Retinal pigment epithelial cell (primary cell): ENCODE data around the gene TUBGCP2.

Experiments used
- DNase-seq: peaks from one replicate; pipeline ENCODE4 v3.0.0-alpha.2; 2010; ENCODE audit warnings: low read depth
- H3K4me3 ChIP-seq: 2 replicates; pipeline ENCODE4 v1.5.1; 2011; ENCODE audit warnings: mild to moderate bottlenecking, low read length, control low read depth, moderate library complexity
- CTCF ChIP-seq: conservative IDR thresholded peaks from 2 replicates; pipeline ENCODE4 v1.5.1; 2011; ENCODE audit warnings: low read depth, low read length, control low read depth, inconsistent platforms

Gene TUBGCP2

GRCh38 chr10:133249975-133250754 lies 58.5 kb downstream of the TUBGCP2 start:
- DNase-seq, result no peak
- no peak overlapping the region for H3K4me3 ChIP-seq
- no peak for TF ChIP-seq CTCF

DNA sequence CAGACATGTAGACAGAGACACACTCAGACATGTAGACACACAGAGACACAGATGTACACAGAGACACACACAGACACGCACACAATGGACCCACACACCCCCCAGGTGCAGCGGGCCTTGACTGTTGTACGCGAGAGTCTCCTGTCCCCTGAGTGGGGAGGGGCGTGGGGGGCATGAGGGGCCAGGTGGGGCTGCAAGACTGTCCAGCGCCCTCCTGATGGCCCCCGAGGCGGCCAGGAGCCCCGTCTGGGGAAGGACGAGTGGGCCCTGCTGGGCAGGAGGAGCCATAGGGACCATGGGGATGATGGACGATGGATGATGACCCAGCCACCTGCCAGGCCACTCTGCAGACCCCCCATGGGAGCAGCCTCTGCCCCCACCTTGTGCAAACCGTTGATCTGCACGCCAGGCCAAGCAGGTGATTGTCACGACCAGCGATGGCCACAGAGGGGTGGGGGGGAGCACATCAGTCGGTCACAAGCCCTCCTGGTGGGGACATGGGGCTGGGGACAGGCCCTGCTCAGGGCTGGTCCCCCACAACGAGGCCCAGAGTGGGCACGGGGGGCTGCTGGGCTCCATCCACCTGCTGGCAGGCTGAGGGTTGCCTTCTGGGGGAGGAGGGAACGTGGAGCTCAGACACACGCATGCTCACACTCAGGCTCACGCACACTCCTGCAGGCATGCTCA lies 59.4 kb downstream of the TUBGCP2 start:
- no peak for DNase-seq
- no peak overlapping the region for H3K4me3 ChIP-seq
- no peak for TF ChIP-seq CTCF

GRCh38 chr10:133248334-133248715 lies 60.3 kb downstream of the TUBGCP2 start:
- no peak for TF ChIP-seq CTCF
- no peak overlapping the region for H3K4me3 ChIP-seq
- no peak for DNase-seq

DNA sequence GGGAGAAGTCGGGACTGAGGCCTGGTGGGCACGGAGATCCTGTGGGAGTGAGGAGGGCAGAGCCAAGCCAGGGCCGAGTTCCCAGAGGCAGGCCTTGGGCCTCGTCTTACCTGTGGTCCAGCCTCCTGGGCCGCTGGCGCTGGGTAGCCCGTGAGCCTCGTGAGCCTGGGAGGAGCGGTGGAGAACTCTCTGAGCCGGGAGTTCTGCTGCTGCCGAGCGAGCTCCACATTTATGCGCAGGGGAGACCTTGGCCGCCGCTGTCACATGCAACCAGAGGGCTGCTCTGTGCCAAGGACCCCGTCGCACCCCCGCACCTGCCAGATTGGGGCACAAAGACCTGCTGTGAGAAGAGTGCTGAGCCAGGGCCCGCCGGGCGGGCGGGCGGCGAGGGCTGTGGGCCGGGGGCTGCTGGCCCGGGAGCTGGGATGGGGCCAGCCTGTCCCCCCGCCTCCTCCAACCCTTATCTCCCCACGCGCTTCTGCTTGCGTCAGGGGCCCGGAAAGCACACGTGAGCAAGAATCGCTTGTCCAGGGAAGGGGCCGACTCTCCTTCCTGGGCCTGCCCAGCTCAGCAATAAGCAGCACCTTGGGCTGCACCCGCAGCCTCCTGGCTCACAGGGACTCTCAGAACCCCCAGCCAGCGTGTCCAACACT lies 60.9 kb downstream of the TUBGCP2 start:
- TF ChIP-seq CTCF, result no peak
- no peak overlapping the region for H3K4me3 ChIP-seq
- DNase-seq, result no peak

DNA sequence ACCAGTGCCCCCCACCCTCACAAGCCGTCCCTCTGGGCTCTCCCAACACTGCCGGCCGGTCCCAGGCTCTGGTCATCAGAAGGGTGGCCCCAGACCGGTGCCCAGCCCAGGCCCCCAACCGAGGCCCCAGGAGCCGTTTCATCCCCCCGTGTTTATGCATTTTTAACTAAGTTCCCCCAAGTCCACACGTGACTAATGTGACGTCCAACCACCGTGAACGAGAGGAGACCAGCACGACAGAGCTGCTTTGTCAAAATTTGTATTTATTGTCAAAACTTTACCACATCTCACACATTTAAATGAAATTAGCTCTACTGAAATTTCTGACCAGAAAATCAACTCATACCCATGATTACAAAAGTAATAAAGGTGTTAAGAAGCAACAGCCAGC lies 62.4 kb downstream of the TUBGCP2 start:
- TF ChIP-seq CTCF, result no peak
- H3K4me3 ChIP-seq, result no peak overlapping the region
- DNase-seq, result no peak

DNA sequence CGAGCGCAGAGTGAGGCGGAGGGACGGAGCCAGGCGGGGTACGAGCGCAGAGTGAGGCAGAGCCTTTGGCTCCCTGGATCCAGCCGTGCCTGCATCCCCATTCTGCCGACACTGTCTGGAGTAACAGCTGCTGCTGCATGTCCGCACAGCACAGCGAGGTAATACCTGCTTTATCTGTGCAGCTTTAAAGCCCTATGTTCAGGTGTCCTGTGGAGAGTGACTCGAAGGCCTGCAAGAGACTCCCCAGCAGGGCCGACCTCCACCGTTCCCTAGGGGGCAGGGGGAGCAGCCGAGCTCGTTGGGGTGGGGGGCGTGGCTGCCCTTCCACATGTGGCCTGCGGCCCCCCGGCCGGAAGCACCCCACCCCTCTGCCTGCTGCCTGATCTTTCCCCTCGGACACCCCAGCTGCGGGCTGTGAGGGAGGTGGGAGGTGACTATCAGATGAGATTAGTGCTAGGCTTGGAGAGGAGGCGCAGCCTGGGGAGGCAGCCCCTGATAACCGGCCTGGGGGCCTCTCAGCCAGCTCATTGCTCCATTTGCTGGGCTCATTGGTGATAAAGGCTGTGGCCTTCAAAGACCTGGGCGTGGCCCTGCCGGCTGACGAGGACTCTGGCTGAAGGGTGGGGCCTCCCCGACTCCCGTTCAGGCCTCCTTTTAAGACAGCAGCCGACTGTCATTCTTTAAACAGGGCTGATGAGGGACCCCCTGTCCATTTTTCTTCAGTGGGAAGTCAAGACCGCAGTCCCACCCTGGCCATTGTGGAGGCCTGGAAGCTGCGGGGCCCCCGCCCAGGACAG lies 63.0 kb downstream of the TUBGCP2 start:
- no peak for DNase-seq
- H3K4me3 ChIP-seq, result no peak overlapping the region
- no peak for TF ChIP-seq CTCF
